GM21723 (cell line): ENCODE data around the gene PBRM1.

Experiments
- ATAC-seq: cut with Tn5 transposase; IDR thresholded peaks from one replicate; pipeline ENCODE4 v1.9.1; 2021; ENCODE audit warnings: mild to moderate bottlenecking, moderate library complexity; ENCODE audit not compliant: unreplicated experiment

Gene PBRM1

GRCh38 chr3:52512727-52513126, 173.0 kb downstream of the PBRM1 start:
- no peak for ATAC-seq

- ATAC-seq: no peak
Observed at GRCh38 chr3:52512105-52512504, 173.6 kb downstream of the PBRM1 start.

GRCh38 chr3:52511509-52511908, 174.2 kb downstream of the PBRM1 start:
- ATAC-seq: no peak

- no peak for ATAC-seq
Observed at GRCh38 chr3:52509753-52510328, 175.9 kb downstream of the PBRM1 start.

GRCh38 chr3:52507359-52507758, 178.4 kb downstream of the PBRM1 start:
- ATAC-seq: no peak

- ATAC-seq: no peak
Observed at GRCh38 chr3:52506266-52506966, 179.3 kb downstream of the PBRM1 start.

GRCh38 chr3:52504977-52505376, 180.7 kb downstream of the PBRM1 start:
- ATAC-seq: no peak

GRCh38 chr3:52503788-52504424, 181.8 kb downstream of the PBRM1 start:
- no peak for ATAC-seq

- ATAC-seq: no peak
Observed at GRCh38 chr3:52502808-52503350, 182.8 kb downstream of the PBRM1 start.

- ATAC-seq: no peak
Observed at GRCh38 chr3:52502001-52502400, 183.7 kb downstream of the PBRM1 start.

GRCh38 chr3:52501046-52501445, 184.7 kb downstream of the PBRM1 start:
- no peak for ATAC-seq

GRCh38 chr3:52498137-52499054, 187.3 kb downstream of the PBRM1 start:
- ATAC-seq: no peak

- no peak for ATAC-seq
Observed at GRCh38 chr3:52495777-52496602, 189.7 kb downstream of the PBRM1 start.
